ENCODE results near the gene MEGF11. TPM values are rescaled to one million over a fixed set of nuclear protein-coding genes. Genes with fewer than 3 reads are reported as not detected.

Gene MEGF11
- total RNA-seq, 1 donor from 2014 or later: 0.77 TPM

DNA sequence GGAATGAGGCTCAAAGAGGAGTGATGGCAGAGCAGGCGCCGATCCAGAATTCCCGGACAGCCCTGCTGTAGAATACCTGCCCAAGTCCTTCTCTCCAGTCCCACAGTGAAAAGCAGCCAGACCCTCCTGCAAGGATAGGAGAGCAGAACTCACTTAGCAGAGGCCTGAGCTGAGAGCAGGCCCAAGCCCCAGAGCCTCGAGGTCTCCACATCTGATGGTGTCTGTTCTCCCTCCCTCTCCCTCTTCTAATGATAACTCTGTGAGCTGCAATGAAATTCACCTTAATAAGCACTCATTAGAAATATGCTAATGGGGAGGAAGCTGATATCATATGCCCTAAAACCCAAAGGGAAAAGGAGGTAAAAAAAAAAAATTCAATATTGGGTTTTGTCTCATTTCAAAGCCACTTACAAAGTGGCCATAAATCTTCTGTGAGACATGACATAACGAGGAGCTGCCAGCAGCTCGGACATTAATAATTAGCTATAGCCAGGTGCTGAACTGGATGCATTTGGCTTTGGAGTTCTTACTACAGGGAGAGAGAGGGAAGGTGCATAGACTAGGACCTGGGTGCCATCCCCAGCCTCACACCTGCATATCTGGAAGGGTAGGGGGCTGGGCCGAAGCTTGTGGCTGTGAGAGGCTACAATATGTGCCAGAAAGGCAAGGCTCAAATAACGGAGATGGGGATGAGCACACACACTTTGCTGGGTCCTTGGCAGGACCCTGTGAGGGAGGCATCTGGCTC is 108.4 kb downstream of the MEGF11 start:
- Mint-ChIP-seq H3K36me3 (ENCODE audit: low read depth, unreplicated experiment) (no peaks in the 10 kb centered on the region), H3K9me3 (ENCODE audit: unreplicated experiment) (no peaks in the 10 kb centered on the region), H3K27ac (ENCODE audit: unreplicated experiment) (no peak overlapping the region), H3K27me3 (ENCODE audit: unreplicated experiment) (peaks cover 6% of the 10 kb centered on the region), H3K4me3 (ENCODE audit: unreplicated experiment) (no peak overlapping the region), H3K4me1 (ENCODE audit: unreplicated experiment) (peaks cover 11% of the 10 kb centered on the region)
- DNase-seq (ENCODE audit: low spot score): no peak
- TF ChIP-seq, protein P1, sequence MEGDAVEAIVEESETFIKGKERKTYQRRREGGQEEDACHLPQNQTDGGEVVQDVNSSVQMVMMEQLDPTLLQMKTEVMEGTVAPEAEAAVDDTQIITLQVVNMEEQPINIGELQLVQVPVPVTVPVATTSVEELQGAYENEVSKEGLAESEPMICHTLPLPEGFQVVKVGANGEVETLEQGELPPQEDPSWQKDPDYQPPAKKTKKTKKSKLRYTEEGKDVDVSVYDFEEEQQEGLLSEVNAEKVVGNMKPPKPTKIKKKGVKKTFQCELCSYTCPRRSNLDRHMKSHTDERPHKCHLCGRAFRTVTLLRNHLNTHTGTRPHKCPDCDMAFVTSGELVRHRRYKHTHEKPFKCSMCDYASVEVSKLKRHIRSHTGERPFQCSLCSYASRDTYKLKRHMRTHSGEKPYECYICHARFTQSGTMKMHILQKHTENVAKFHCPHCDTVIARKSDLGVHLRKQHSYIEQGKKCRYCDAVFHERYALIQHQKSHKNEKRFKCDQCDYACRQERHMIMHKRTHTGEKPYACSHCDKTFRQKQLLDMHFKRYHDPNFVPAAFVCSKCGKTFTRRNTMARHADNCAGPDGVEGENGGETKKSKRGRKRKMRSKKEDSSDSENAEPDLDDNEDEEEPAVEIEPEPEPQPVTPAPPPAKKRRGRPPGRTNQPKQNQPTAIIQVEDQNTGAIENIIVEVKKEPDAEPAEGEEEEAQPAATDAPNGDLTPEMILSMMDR (IDR thresholded peaks at IDR 0.05; ENCODE audit: unreplicated experiment): no peak

DNA sequence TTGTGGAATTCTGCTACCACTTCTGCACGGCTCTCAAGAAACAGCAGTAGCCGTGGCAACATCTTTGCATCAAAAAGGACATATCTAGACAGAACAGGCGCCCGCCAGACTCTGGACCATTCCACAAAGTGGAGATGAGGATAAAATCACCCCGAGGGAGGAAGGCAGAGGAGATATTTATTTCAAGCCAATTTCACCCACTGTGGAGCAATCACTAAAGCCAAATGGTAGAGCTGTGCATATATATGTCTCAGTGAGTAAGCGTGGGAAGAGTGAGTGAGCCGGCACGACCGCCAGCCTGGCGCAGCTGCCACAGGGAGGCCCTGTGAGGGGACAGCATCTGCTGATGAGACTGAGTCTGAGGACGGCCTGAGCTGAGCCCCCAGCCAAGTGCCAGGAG is 111.3 kb downstream of the MEGF11 start:
- peaks cover 3% of the 10 kb centered on the region for H3K27me3 Mint-ChIP-seq (ENCODE audit: unreplicated experiment)

DNA sequence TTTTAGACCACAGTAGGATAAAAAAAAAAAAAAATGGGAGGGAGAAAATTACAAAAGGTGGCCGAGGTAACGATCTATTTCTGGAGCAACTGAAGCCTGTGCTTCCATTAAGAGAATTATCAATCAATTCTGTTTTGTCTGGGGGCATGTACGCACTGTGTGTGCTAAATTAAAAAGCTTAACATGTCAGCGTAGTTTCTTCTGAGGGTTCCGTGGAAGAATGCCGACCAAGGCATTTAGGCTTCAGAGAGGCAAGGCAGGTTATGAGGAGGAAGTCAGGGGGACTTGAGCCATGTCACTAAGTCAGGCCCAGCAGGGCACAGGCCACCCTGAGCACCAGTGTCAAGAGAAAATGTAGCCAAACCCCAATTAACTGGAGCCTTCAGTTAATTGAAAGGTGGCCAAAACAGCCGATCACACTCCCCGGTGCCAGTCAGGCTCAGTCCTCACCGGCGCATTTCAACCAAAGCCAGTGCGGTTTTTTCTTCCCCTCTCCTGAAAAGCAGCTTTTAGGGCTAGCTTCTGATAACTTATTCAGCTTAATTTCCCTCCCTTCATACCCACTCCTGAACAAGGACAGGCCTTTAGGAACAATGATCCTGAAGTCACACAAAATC is 113.9 kb downstream of the MEGF11 start:
- H3K4me3 Mint-ChIP-seq (ENCODE audit: unreplicated experiment): no peak overlapping the region
- peaks cover 6% of the 10 kb centered on the region for H3K27me3 Mint-ChIP-seq (ENCODE audit: unreplicated experiment)
- TF ChIP-seq, protein P1 (IDR thresholded peaks at IDR 0.05; ENCODE audit: unreplicated experiment): no peak
- DNase-seq (ENCODE audit: low spot score): no peak
- no peaks in the 10 kb centered on the region for H3K36me3 Mint-ChIP-seq (ENCODE audit: low read depth, unreplicated experiment)
- no peaks in the 10 kb centered on the region for H3K9me3 Mint-ChIP-seq (ENCODE audit: unreplicated experiment)
- peaks cover 15% of the 10 kb centered on the region for H3K4me1 Mint-ChIP-seq (ENCODE audit: unreplicated experiment)
- H3K27ac Mint-ChIP-seq (ENCODE audit: unreplicated experiment): no peak overlapping the region

More for the DNA sequence above, 111.3 kb downstream of the MEGF11 start:
- no peak overlapping the region for H3K27ac Mint-ChIP-seq (ENCODE audit: unreplicated experiment)
- DNase-seq (ENCODE audit: low spot score): no peak
- H3K9me3 Mint-ChIP-seq (ENCODE audit: unreplicated experiment): no peaks in the 10 kb centered on the region
- H3K4me1 Mint-ChIP-seq (ENCODE audit: unreplicated experiment): peaks cover 6% of the 10 kb centered on the region
- TF ChIP-seq, protein P1 (IDR thresholded peaks at IDR 0.05; ENCODE audit: unreplicated experiment): no peak
- H3K36me3 Mint-ChIP-seq (ENCODE audit: low read depth, unreplicated experiment): no peaks in the 10 kb centered on the region
- no peak overlapping the region for H3K4me3 Mint-ChIP-seq (ENCODE audit: unreplicated experiment)

DNA sequence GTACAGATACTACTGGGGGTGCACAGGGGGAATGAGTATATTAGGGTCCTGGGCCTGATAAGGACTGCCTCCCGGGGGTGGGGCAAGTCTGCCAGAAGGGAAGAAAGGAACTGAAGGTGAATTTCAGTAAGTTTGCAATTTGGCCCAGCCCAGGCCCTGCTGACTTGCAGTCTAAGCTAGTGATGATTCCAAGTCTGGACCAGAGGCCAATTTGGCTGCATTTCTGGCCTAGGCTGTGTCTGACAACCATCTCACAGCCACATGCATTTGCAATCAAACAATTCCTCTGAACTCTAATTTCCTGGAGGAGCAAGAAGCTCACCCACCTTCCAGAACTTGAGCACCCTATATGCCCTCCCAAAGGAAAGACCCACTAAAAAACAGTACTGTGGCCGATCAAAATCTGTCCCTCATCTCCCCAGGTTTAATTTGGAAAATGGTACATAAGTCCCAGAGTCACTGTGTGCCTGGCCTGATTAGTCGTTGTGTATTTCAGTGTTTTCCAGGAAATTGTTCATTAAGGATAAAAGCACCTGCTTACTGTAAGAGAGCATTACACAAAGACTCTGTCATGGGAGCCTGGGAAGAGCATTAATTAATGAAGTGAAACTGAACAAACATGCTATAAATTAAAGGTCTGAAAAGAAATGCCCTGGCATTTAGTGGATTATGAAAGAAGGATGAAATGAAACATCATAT is 114.5 kb downstream of the MEGF11 start:
- no peak overlapping the region for H3K27ac Mint-ChIP-seq (ENCODE audit: unreplicated experiment)
- peaks cover 7% of the 10 kb centered on the region for H3K27me3 Mint-ChIP-seq (ENCODE audit: unreplicated experiment)
- H3K4me1 Mint-ChIP-seq (ENCODE audit: unreplicated experiment): peaks cover 15% of the 10 kb centered on the region
- no peaks in the 10 kb centered on the region for H3K9me3 Mint-ChIP-seq (ENCODE audit: unreplicated experiment)
- TF ChIP-seq, protein P1 (IDR thresholded peaks at IDR 0.05; ENCODE audit: unreplicated experiment): no peak
- no peak for DNase-seq (ENCODE audit: low spot score)
- no peak overlapping the region for H3K4me3 Mint-ChIP-seq (ENCODE audit: unreplicated experiment)
- no peaks in the 10 kb centered on the region for H3K36me3 Mint-ChIP-seq (ENCODE audit: low read depth, unreplicated experiment)
